Activated T-helper 2 cell treated with anti-CD3 and anti-CD28 coated beads, Interferon-gamma antibody, Interleukin-2, Interleukin-4, amounts not matched to agents 10 μg/mL and 5 μg/mL and 100 μg/mL, durations not matched to agents 14 hours and 24 hours and 36 hours (primary cell): ENCODE data around the gene KIAA1671. TPM values are rescaled to one million over a fixed set of nuclear protein-coding genes. Genes with fewer than 3 reads are reported as not detected.
"Not testable (repeated sequence)": the region's sequence is repeated elsewhere in the genome, so short reads cannot be mapped to it uniquely, and the experiment has no call there.

Source experiments
- DNase-seq: peaks from one replicate; pipeline ENCODE4 v3.0.0; 2021; ENCODE audit warnings: low spot score
- H3K27ac Mint-ChIP-seq: one replicate; pipeline ENCODE4 v1.8.0; 2021; ENCODE audit warnings: mixed read lengths
- H3K27me3 Mint-ChIP-seq: one replicate; pipeline ENCODE4 v1.8.0; 2021; ENCODE audit warnings: low read depth, mixed read lengths
- H3K36me3 Mint-ChIP-seq: one replicate; pipeline ENCODE4 v1.8.0; 2021; ENCODE audit warnings: low read depth, mixed read lengths
- H3K4me1 Mint-ChIP-seq: one replicate; pipeline ENCODE4 v1.8.0; 2021; ENCODE audit warnings: low read depth, mixed read lengths
- H3K4me3 Mint-ChIP-seq: one replicate; pipeline ENCODE4 v1.8.0; 2021; ENCODE audit warnings: low read depth, mild to moderate bottlenecking, moderate library complexity, mixed read lengths
- H3K9me3 Mint-ChIP-seq: one replicate; pipeline ENCODE4 v1.8.0; 2021; ENCODE audit warnings: mixed read lengths
- intact Hi-C: fragments of 100-400 bp; cut with micrococcal nuclease; formaldehyde crosslinking; loops from one replicate; pipeline ENCODE4 v1.15.1; 2023
- total RNA-seq: library from RNA; stranded (reverse); gene quantifications from 2 replicates; pipeline ENCODE4 v1.2.3, GENCODE V29; 2022

Gene KIAA1671
- total RNA-seq, 1 donor from 2014 or later = 10.5 TPM

GRCh38 chr22:25170426-25170980 lies 218.0 kb downstream of the KIAA1671 start:
- H3K4me3 Mint-ChIP-seq = no peak overlapping the region
- no peaks in the 10 kb centered on the region for H3K4me1 Mint-ChIP-seq
- no peaks in the 10 kb centered on the region for H3K36me3 Mint-ChIP-seq
- DNase-seq = no peak
- H3K9me3 Mint-ChIP-seq = no peaks in the 10 kb centered on the region
- H3K27ac Mint-ChIP-seq = no peak overlapping the region
- no peaks in the 10 kb centered on the region for H3K27me3 Mint-ChIP-seq
- intact Hi-C loops = loop anchor here (5.0 kb wide), 1 partner anchor 88 kb away; no protein-coding TSS in a partner anchor

- no peak overlapping the region for H3K4me3 Mint-ChIP-seq
- peaks cover under 1% of the 10 kb centered on the region for H3K36me3 Mint-ChIP-seq
- no peaks in the 10 kb centered on the region for H3K9me3 Mint-ChIP-seq
- no peaks in the 10 kb centered on the region for H3K4me1 Mint-ChIP-seq
- H3K27me3 Mint-ChIP-seq = no peaks in the 10 kb centered on the region
- no peak for DNase-seq
- intact Hi-C loops = loop anchor here (5.0 kb wide), 1 partner anchor 90 kb away; no protein-coding TSS in a partner anchor
- H3K27ac Mint-ChIP-seq = no peak overlapping the region
These were observed 219.6 kb downstream of the KIAA1671 start for GRCh38 chr22:25172153-25172552.

DNA sequence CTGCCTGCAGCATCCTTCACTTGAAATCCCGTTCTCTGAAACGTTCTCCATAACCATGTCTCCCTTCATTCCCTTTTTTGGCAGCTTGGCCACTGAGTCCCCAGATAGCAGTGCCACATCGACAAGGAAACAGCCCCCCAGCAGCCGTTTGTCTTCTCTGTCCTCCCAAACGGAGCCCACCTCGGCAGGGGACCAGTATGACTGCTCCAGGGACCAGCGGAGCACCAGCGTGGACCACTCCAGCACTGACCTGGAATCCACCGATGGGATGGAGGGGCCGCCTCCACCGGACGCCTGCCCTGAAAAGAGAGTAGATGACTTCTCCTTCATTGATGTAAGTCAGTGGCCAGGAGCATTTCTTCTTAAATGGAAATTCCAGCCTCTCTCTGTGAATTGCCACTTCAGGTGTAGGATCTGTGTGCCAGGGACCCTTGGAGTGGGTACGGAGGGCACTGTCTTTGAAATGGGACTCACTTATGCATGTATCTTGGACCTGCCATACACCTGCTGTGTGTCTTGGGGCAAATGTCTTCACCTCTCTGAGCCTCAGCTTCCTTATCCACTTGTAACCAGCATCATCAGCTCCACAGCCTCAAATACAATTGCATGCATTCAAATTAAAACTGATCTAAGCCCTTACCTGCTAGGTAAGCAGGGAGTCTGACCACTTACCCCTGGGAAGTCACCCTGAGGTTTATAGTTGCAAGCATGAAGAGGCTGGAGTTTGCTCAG lies 221.8 kb downstream of the KIAA1671 start:
- peaks cover 12% of the 10 kb centered on the region for H3K36me3 Mint-ChIP-seq
- H3K4me3 Mint-ChIP-seq = no peak overlapping the region
- H3K4me1 Mint-ChIP-seq = no peaks in the 10 kb centered on the region
- intact Hi-C loops = loop anchor here (5.0 kb wide), 1 partner anchor 92 kb away; no protein-coding TSS in a partner anchor
- no peaks in the 10 kb centered on the region for H3K27me3 Mint-ChIP-seq
- H3K27ac Mint-ChIP-seq = no peak overlapping the region
- H3K9me3 Mint-ChIP-seq = peaks cover 1% of the 10 kb centered on the region
- no peak for DNase-seq

DNA sequence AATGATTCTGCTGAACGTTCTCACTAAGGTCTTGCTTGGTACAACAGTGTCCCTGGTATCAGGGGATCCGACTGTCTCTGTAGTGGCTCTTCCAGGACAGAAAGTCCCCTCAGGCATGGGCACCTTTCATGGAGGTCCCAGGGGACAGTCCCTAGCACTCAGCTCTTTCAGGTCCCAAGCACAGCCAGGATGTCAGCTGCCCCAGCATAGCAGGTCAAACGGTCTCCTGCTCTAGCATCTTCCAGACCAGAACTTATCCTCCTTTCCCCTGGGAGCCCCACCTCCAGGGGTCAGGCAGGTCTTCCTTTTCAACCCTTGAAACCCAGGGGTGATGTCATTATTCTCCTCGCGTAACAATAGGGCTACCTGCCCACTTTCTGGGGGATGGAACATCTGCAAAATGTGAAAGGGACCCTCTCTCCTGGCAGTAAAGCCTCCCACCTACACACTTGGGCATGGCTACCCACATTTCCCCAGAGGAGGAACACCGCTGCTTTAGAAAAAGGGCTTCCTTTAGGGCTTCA lies 222.4 kb downstream of the KIAA1671 start:
- DNase-seq = no peak
- Mint-ChIP-seq H3K4me3 (no peak overlapping the region), H3K27ac (no peak overlapping the region), H3K9me3 (peaks cover 8% of the 10 kb centered on the region), H3K27me3 (no peaks in the 10 kb centered on the region), H3K36me3 (peaks cover 18% of the 10 kb centered on the region), H3K4me1 (no peaks in the 10 kb centered on the region)
- intact Hi-C loops = loop anchor here (5.0 kb wide), 1 partner anchor 93 kb away; no protein-coding TSS in a partner anchor

DNA sequence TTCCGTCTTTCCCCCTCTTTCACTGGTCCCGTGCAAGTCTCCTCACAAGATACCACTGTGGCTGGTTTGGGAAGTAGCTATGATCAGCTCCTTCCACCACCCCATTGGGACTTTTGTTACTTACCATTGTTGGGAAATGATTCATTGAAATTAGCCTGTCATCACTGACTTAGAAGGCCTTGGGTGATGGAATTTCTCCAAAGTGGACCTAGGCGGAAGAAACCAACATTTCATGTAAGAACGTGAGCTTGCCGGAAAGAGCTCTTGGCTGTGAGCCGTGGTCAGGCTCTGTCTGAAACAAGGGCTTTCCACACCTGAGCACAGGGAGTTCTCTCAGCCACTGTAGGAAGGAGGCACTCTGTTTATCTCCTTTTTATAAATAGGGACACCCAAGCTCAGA lies 223.7 kb downstream of the KIAA1671 start:
- H3K9me3 Mint-ChIP-seq = peaks cover 8% of the 10 kb centered on the region
- peaks cover 18% of the 10 kb centered on the region for H3K36me3 Mint-ChIP-seq
- DNase-seq = no peak
- intact Hi-C loops = no loop called here
- no peaks in the 10 kb centered on the region for H3K27me3 Mint-ChIP-seq
- no peak overlapping the region for H3K27ac Mint-ChIP-seq
- no peaks in the 10 kb centered on the region for H3K4me1 Mint-ChIP-seq
- H3K4me3 Mint-ChIP-seq = no peak overlapping the region

- H3K4me3 Mint-ChIP-seq = no peak overlapping the region
- H3K36me3 Mint-ChIP-seq = peaks cover 18% of the 10 kb centered on the region
- no peaks in the 10 kb centered on the region for H3K4me1 Mint-ChIP-seq
- H3K27me3 Mint-ChIP-seq = no peaks in the 10 kb centered on the region
- H3K9me3 Mint-ChIP-seq = peaks cover 8% of the 10 kb centered on the region
- intact Hi-C loops = no loop called here
- H3K27ac Mint-ChIP-seq = no peak overlapping the region
- no peak for DNase-seq
These were observed 224.3 kb downstream of the KIAA1671 start for GRCh38 chr22:25176799-25177198.

GRCh38 chr22:25177226-25177625 lies 224.7 kb downstream of the KIAA1671 start:
- DNase-seq = no peak
- intact Hi-C loops = no loop called here
- Mint-ChIP-seq H3K36me3 (peaks cover 20% of the 10 kb centered on the region), H3K4me3 (no peak overlapping the region), H3K27ac (no peak overlapping the region), H3K9me3 (peaks cover 8% of the 10 kb centered on the region), H3K4me1 (no peaks in the 10 kb centered on the region), H3K27me3 (no peaks in the 10 kb centered on the region)

GRCh38 chr22:25177895-25178294 lies 225.4 kb downstream of the KIAA1671 start:
- intact Hi-C loops = no loop called here
- Mint-ChIP-seq H3K9me3 (peaks cover 8% of the 10 kb centered on the region), H3K4me1 (no peaks in the 10 kb centered on the region), H3K4me3 (no peak overlapping the region), H3K27ac (no peak overlapping the region), H3K27me3 (no peaks in the 10 kb centered on the region), H3K36me3 (peaks cover 22% of the 10 kb centered on the region)
- no peak for DNase-seq

DNA sequence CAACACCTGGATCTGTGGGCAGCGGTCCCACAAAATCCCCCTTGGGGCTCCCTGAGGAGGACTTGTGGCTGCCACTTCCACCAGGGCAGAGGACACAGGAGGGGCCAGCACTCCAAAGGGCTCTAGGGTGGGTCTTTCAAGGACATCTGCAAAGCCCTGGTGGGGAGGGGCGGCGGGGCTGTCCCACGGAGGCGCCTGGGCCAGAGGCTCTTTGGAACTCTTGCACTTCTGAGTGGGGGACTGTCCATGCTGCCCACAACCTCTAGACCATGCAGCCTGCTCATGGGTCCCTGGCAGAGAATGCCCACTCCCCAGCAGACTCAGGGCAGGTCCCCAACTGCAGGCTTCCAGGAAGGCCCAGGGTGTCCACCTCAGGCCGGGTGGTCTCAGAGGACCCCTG lies 225.8 kb downstream of the KIAA1671 start:
- H3K4me3 Mint-ChIP-seq, H3K9me3 Mint-ChIP-seq, H3K27me3 Mint-ChIP-seq, H3K4me1 Mint-ChIP-seq, intact Hi-C loops, DNase-seq, H3K27ac Mint-ChIP-seq: not testable (repeated sequence)
- peaks cover 22% of the 10 kb centered on the region for H3K36me3 Mint-ChIP-seq

- H3K9me3 Mint-ChIP-seq, DNase-seq, H3K4me1 Mint-ChIP-seq, H3K27ac Mint-ChIP-seq, H3K4me3 Mint-ChIP-seq, intact Hi-C loops, H3K27me3 Mint-ChIP-seq: not testable (repeated sequence)
- H3K36me3 Mint-ChIP-seq = peaks cover 22% of the 10 kb centered on the region
These were observed 226.5 kb downstream of the KIAA1671 start for GRCh38 chr22:25178869-25179631.

DNA sequence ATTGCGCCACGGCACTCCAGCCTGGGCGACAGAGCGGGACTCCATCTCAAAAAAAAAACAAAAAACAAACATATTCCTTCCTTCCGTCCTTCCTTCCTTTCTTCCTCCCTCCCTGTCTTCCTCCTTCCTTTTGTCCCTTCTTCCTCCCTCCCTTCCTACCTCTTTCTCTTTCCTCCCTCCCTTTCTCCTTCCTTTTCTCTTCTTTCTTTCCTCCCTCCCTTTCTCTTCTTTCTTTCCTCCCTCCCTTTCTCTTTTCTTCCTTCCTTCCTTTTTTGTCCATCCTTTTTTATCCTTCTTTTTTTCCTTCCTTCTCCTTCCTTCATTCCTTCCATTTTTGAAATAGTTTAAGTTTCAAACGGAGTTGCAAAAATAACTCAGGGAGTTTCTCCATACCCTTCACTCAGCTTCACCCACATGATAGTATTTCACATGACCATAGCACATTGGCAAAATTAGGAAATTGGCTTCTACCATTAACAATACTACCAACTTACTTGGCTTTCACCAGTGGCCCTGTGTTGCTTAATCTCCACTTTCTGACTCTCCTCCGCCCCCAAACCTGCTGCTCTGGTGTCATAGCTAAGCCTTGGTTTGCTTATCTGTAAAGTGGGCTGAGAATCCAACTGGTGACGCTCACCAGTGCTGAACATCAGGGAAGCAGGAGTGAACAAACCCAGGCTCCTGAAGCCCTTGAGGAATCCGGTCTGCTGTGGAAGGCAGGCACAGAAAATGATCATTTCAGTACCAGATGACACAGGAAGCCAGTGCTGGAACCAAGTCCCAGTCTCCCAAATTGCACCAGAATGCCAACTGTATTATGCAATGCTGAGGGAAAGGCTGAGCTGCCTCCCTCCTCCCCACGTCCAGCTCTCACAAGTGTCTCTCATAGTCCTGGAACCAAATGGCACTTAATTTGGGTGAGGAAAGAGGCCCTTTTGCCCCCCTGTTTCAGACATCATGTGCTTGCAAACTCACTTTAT lies 229.9 kb downstream of the KIAA1671 start:
- Mint-ChIP-seq H3K27ac (no peak overlapping the region), H3K27me3 (no peaks in the 10 kb centered on the region), H3K4me1 (no peaks in the 10 kb centered on the region), H3K9me3 (peaks cover 8% of the 10 kb centered on the region), H3K4me3 (no peak overlapping the region), H3K36me3 (peaks cover 19% of the 10 kb centered on the region)
- no peak for DNase-seq
- intact Hi-C loops = no loop called here
